Esophagus mucosa (tissue), 1 donor: ENCODE data around the gene KLHL2. TPM values are rescaled to one million over a fixed set of nuclear protein-coding genes. Genes with fewer than 3 reads are reported as not detected.
"Not testable (repeated sequence)": the region's sequence is repeated elsewhere in the genome, so short reads cannot be mapped to it uniquely, and the experiment has no call there.

Experiments
- ATAC-seq: fragments of 200-7000 bp; cut with Tn5 transposase; one replicate; pipeline ENCODE4 v1.9.1; 2020
- total RNA-seq: library from RNA; stranded (reverse); gene quantifications from one replicate; pipeline ENCODE4 v1.2.4, GENCODE V29; 2023
- donor health status: DM: yes; HTN: yes; CAD: no.

KLHL2 gene
- total RNA-seq, 1 donor from 2014 or later, result 26.7 TPM

- ATAC-seq, result peak; percentile 48
Measured at GRCh38 chr4:165203541-165204461, 3.6 kb upstream of the KLHL2 start.

GRCh38 chr4:165204462-165204830 is 2.9 kb upstream of the KLHL2 start:
- ATAC-seq, result peak; percentile 55

GRCh38 chr4:165207016-165207430 is 338 bp upstream of the KLHL2 start:
- peak; percentile 23 for ATAC-seq

- no peak for ATAC-seq
Measured at GRCh38 chr4:165208221-165208652, 876 bp downstream of the KLHL2 start.

- ATAC-seq, result no peak
Measured at GRCh38 chr4:165208741-165209388, 1.5 kb downstream of the KLHL2 start.

GRCh38 chr4:165209796-165210195 is 2.4 kb downstream of the KLHL2 start:
- ATAC-seq, result no peak

- no peak for ATAC-seq
Measured at GRCh38 chr4:165210566-165210965, 3.2 kb downstream of the KLHL2 start.

- ATAC-seq, result not testable (repeated sequence)
Measured at GRCh38 chr4:165212647-165213046, 5.3 kb downstream of the KLHL2 start.

GRCh38 chr4:165213404-165213803 is 6.0 kb downstream of the KLHL2 start:
- ATAC-seq, result peak; percentile 54

GRCh38 chr4:165213991-165214709 is 6.8 kb downstream of the KLHL2 start:
- peak; percentile 14 for ATAC-seq

- peak; percentile 65 for ATAC-seq
Measured at GRCh38 chr4:165215034-165215751, 7.8 kb downstream of the KLHL2 start.

- ATAC-seq, result peak; percentile 30
Measured at GRCh38 chr4:165215761-165216487, 8.6 kb downstream of the KLHL2 start.

- ATAC-seq, result no peak
Measured at GRCh38 chr4:165217325-165217724, 10.0 kb downstream of the KLHL2 start.

GRCh38 chr4:165221306-165221705 is 13.9 kb downstream of the KLHL2 start:
- not testable (repeated sequence) for ATAC-seq

GRCh38 chr4:165221993-165222650 is 14.8 kb downstream of the KLHL2 start:
- ATAC-seq, result peak; percentile 95

- peak; percentile 86 for ATAC-seq
Measured at GRCh38 chr4:165222651-165222994, 15.3 kb downstream of the KLHL2 start.

- peak; percentile 93 for ATAC-seq
Measured at GRCh38 chr4:165227401-165227800, 20.0 kb downstream of the KLHL2 start.

GRCh38 chr4:165229490-165230200 is 22.3 kb downstream of the KLHL2 start:
- not testable (repeated sequence) for ATAC-seq

- peak; percentile 91 for ATAC-seq
Measured at GRCh38 chr4:165232623-165233433, 25.5 kb downstream of the KLHL2 start.

GRCh38 chr4:165234766-165235165 is 27.4 kb downstream of the KLHL2 start:
- no peak for ATAC-seq
